GM18520 (cell line): ENCODE results near the gene CFAP77.

Experiments used
- ATAC-seq: cut with Tn5 transposase; IDR thresholded peaks from one replicate; pipeline ENCODE4 v1.9.1; 2021; ENCODE audit not compliant: unreplicated experiment

Gene CFAP77

GRCh38 chr9:132590318-132591182, 180.5 kb downstream of the CFAP77 start:
- no peak for ATAC-seq

- no peak for ATAC-seq
Measured at GRCh38 chr9:132591244-132591643, 181.2 kb downstream of the CFAP77 start.

DNA sequence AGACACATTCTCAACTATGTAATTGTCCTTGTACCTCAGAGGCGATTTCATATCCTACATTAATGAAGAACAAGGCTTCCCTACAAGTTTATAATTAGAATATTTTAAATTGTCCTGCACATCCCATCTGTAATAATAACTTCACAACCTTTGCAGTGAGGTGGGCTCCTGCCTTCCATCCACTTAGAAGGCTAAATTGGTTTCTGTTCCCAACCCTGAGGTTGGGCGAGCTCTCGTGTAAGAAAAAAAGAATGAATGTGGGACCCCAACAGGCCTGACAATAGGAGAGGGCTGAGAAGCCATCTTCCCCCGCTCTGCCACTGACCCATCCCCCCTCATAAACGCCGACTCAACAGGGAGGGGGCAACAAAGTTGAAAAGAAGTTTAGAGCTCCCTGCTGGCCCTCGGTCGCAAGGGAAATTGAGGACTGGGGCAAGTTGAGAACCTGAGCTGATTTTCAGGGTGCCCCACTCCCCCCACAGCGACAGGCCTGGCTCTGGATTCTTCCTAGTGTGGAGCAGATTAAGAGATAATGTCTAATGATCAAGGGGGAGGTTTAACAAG, 181.8 kb downstream of the CFAP77 start:
- ATAC-seq: no peak

DNA sequence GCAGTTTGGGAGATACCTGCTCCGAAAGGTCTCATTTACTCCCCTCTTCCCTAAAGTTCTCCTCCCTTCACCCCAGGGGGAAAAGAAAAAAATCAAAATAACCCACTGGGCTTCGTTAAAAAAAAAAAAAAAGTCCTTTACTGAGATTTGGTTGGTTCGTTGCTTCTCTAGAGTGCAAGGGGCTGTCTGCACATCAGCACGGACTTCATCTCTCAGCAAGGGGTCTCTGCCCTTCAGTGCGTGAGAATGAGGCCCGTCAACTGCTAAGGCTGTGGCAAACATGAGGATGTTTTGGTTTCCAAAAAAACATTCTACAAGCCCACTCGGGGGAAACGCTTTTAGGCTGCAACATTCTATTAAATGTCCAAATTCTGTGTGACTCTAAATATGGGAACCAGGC, 182.4 kb downstream of the CFAP77 start:
- no peak for ATAC-seq

GRCh38 chr9:132594412-132594811, 184.4 kb downstream of the CFAP77 start:
- ATAC-seq: no peak

GRCh38 chr9:132595319-132595718, 185.3 kb downstream of the CFAP77 start:
- ATAC-seq: no peak

GRCh38 chr9:132596200-132596599, 186.2 kb downstream of the CFAP77 start:
- ATAC-seq: no peak

DNA sequence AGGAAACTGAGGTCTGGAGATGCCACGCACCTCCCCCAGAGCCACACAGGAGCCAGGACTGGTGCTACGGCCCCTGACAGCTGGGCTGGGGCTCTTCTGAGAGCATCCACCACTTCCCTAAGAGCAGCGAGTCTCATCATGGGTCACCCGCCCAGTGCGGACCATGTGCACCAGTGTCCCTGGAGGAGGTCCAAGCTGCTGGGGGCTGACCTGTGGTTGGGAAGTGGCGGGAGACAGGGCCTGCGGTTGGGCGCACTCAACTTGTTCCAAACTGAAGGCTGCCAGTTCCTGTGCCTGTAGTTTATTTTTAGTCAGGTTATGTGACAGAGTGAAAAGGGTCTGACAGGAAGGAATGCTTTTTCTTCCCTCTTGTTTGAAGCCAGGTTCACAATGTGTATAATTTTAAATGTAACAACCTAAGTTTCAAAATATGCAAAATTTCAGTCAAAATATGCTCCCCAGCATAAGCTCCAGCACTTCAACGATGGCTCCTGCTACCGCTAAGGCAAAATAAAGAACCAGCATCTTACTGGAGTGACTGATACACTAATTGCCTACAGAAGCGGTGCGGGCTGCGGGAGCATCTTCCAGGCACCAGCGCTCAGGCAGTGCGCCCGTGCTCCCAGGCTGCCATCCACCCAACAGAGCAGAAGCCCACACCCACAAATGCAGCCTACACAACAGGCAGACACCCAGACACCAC, 187.2 kb downstream of the CFAP77 start:
- ATAC-seq: no peak

GRCh38 chr9:132600326-132600984, 190.4 kb downstream of the CFAP77 start:
- ATAC-seq: no peak

DNA sequence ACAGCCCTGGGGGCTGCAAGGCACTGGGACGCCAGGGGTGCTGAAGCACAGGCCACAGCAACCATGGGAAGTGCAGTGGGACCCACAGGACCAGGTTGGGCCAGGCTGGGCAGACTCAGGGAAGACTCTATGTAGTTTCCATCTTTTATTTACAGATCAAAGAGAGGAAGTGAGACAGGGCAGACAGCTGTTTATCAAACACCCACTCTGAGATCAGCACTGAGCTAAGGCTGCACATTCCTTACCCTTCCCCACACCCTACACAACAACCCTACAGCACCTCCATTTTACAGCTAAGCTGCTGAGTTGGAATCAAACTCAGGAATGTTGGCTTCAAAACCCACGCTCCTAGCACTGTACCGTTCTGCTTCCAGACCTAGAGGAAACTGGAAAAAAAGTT, 192.2 kb downstream of the CFAP77 start:
- no peak for ATAC-seq

DNA sequence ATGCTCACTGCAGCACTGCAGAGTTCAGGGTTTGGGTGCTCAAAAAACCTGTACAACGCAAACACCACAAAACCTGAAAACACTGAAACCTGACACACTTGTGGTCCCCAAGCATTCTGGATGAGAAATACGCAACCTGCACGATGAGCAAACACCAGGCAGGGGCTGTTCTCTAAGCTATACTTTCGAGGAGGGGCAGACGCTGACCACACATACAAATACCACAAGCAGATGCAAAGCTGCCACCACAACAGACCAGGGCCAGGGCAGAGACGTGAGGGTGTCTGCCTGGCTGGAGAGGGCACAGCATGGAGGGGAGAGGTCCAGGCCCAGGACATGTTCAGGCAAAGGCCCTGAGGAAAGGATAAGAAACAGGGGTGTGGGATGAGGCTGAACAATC, 195.4 kb downstream of the CFAP77 start:
- no peak for ATAC-seq

DNA sequence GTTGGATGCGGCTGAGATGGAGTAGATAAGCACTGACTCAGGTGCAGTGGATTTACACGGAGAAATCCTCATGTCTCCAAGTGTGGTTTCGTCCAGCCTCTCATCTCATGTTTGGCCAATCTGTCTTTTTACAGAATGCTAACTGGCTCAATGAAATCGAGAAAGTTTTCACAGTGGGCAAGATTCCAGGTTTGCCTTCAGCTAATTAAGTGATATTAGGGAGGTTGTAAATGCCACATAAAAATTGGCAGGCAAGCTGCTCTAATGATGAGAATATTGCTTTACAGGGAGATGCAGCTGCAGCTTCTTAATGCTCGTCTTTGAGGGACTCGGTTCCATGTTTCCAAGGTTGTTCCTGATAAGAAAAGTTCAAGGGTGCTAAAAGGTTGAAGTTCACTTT, 196.1 kb downstream of the CFAP77 start:
- ATAC-seq: no peak

GRCh38 chr9:132609184-132609583, 199.2 kb downstream of the CFAP77 start:
- ATAC-seq: no peak

- no peak for ATAC-seq
Measured at GRCh38 chr9:132609829-132610228, 199.8 kb downstream of the CFAP77 start.

DNA sequence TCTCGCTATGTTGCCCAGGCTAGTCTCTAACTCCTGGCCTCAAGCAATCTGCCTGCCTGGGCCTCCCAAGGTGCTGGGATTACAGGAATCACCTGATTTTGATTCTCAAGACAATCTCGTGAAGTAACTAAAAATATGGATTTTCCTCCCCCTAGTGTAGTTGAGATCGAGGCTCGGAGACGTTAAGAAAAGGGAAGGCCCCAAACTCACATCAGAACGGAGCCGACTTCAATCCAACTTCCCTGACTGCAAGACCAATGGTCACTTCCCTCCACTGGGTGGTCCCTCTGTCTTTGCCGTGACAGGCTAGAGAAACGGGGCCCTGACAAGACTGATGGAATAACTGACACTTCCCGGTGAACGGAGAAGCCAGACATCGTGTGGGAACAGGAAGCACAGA, 200.7 kb downstream of the CFAP77 start:
- ATAC-seq: no peak

GRCh38 chr9:132614324-132614723, 204.3 kb downstream of the CFAP77 start:
- ATAC-seq: no peak

- ATAC-seq: no peak
Measured at GRCh38 chr9:132615774-132616173, 205.8 kb downstream of the CFAP77 start.

GRCh38 chr9:132616725-132617124, 206.7 kb downstream of the CFAP77 start:
- no peak for ATAC-seq

- ATAC-seq: no peak
Measured at GRCh38 chr9:132622159-132622558, 212.1 kb downstream of the CFAP77 start.
